Parathyroid adenoma (tissue), 2 donors: ENCODE results near the gene TMEM161A.
"Not testable (repeated sequence)": the region's sequence is repeated elsewhere in the genome, so short reads cannot be mapped to it uniquely, and the experiment has no call there.

Experiments used
- H2AFZ ChIP-seq: fragments of 300-600 bp; sonication (generic); one replicate; pipeline ENCODE4 v1.7.0; 2017; ENCODE audit warnings: antibody characterized with exemption, mild to moderate bottlenecking
- H3K27ac ChIP-seq: fragments of 300-600 bp; sonication (generic); one replicate; pipeline ENCODE4 v1.7.0; 2017
- H3K27me3 ChIP-seq: fragments of 300-600 bp; sonication (generic); one replicate; pipeline ENCODE4 v1.7.0; 2017; ENCODE audit warnings: low read length; ENCODE audit not compliant: control insufficient read depth, insufficient read depth
- H3K36me3 ChIP-seq: fragments of 300-600 bp; sonication (generic); one replicate; pipeline ENCODE4 v1.7.0; 2017; ENCODE audit warnings: low read length; ENCODE audit not compliant: control insufficient read depth, insufficient read depth
- H3K4me1 ChIP-seq: fragments of 300-600 bp; sonication (generic); one replicate; pipeline ENCODE4 v1.7.0; 2017; ENCODE audit warnings: control low read depth
- H3K4me2 ChIP-seq: fragments of 300-600 bp; sonication (generic); one replicate; pipeline ENCODE4 v1.7.0; 2017; ENCODE audit warnings: low read length
- H3K4me3 ChIP-seq: fragments of 300-600 bp; sonication (generic); one replicate; pipeline ENCODE4 v1.7.0; 2017; ENCODE audit warnings: low read depth, low read length
- H3K79me2 ChIP-seq: fragments of 300-600 bp; sonication (generic); one replicate; pipeline ENCODE4 v1.7.0; 2017; ENCODE audit warnings: control low read depth
- H3K9ac ChIP-seq: fragments of 300-600 bp; sonication (generic); one replicate; pipeline ENCODE4 v1.7.0; 2017; ENCODE audit warnings: mild to moderate bottlenecking
- H3K9me3 ChIP-seq: fragments of 300-600 bp; sonication (generic); one replicate; pipeline ENCODE4 v1.7.0; 2017; ENCODE audit warnings: low read length; ENCODE audit not compliant: control insufficient read depth
- TF ChIP-seq, protein P1 (sequence below): fragments of 300-600 bp; sonication (generic); IDR thresholded peaks from one replicate; pipeline ENCODE4 v1.7.0; 2017; ENCODE audit warnings: antibody characterized with exemption, mild to moderate bottlenecking
- donor health status: primary hyperparathyroidism.

The TMEM161A gene

DNA sequence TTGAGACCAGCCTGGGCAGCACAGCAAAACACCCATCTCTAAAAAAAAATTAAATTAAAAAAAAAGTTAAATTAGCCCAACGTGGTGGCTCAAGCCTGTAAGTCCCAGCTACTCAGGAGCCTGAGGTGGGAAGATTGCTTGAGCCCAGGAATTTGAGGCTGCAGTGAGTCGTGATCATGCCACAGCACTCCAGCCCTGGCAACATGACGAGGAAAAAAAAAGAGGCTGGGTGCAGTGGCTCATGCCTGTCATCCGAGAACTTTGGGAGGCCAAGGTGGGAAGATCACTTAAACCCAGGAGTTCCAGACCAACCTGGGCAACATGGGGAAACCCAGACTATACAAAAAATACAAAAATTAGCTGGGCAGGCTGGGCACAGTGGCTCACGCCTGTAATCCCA is 2.2 kb upstream of the TMEM161A start:
- Histone ChIP-seq H3K27me3 (no peaks in the 10 kb centered on the region), H3K4me2 (no peak overlapping the region), H3K4me1 (peaks cover 4% of the 10 kb centered on the region), H3K9ac (no peak overlapping the region), H3K4me3 (no peak overlapping the region), H3K27ac (no peak overlapping the region), H3K9me3 (no peaks in the 10 kb centered on the region), H3K79me2 (peaks cover 5% of the 10 kb centered on the region), H2AFZ (no peak overlapping the region), H3K36me3 (no peaks in the 10 kb centered on the region)
- TF ChIP-seq, protein P1, sequence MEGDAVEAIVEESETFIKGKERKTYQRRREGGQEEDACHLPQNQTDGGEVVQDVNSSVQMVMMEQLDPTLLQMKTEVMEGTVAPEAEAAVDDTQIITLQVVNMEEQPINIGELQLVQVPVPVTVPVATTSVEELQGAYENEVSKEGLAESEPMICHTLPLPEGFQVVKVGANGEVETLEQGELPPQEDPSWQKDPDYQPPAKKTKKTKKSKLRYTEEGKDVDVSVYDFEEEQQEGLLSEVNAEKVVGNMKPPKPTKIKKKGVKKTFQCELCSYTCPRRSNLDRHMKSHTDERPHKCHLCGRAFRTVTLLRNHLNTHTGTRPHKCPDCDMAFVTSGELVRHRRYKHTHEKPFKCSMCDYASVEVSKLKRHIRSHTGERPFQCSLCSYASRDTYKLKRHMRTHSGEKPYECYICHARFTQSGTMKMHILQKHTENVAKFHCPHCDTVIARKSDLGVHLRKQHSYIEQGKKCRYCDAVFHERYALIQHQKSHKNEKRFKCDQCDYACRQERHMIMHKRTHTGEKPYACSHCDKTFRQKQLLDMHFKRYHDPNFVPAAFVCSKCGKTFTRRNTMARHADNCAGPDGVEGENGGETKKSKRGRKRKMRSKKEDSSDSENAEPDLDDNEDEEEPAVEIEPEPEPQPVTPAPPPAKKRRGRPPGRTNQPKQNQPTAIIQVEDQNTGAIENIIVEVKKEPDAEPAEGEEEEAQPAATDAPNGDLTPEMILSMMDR = no peak

DNA sequence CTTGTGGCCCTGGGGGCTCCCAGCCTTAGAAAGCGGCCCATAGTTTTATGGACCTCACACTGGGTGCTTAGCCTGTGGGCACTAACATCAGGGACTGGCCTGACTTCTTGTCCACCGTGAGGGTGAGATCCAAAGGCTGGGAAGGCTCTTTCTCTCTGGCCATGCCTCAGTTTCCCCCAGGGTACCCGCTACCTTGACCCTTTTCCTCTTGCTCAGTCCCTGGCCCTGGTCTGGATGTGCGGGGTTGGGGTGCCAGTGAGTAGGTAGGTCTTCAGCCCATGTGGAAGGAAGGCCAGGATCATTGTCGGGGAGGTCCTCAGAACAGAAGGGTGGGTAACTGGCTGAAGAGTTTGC is 1.6 kb upstream of the TMEM161A start:
- no peaks in the 10 kb centered on the region for H3K36me3 ChIP-seq
- no peak overlapping the region for H3K4me3 ChIP-seq
- H3K4me1 ChIP-seq = peaks cover 4% of the 10 kb centered on the region

DNA sequence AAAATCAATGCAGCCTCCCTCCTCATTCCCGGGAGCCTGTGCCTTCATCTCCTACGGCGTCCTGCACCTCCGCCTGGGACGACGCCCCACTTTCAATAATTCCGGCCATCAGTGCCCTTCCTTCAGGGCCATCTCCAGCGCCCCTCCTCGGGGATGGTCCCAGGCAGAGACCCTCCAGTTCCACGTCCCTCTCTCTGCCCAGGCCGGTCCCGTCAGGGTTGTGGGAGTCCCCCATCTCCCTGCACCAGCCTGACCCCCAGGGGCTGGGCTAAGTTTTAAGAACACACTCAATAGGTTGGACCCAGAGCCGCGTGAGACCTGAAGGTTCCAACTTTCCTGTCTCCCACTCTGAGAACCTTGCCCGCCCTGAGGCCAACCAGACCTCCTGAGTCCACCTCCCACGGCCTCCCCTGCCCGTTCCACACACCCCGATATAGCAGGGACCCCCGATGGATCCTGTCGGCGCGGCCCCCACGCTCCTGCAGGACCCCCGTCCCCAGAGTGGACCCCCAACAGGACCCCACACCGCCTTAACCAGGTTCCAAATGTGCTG is 646 bp downstream of the TMEM161A start:
- Histone ChIP-seq H3K9ac (peak overlapping the region; percentile 32), H3K4me3 (peak overlapping the region; percentile 95), H3K79me2 (peaks cover 5% of the 10 kb centered on the region), H3K4me1 (peaks cover 4% of the 10 kb centered on the region), H3K9me3 (no peaks in the 10 kb centered on the region), H3K36me3 (no peaks in the 10 kb centered on the region), H2AFZ (peak overlapping the region; percentile 93), H3K4me2 (peak overlapping the region; percentile 87), H3K27ac (no peak overlapping the region), H3K27me3 (no peaks in the 10 kb centered on the region)
- TF ChIP-seq, protein P1 = no peak

More for the DNA sequence above, 1.6 kb upstream of the TMEM161A start:
- Histone ChIP-seq H3K27me3 (no peaks in the 10 kb centered on the region), H3K9me3 (no peaks in the 10 kb centered on the region), H3K27ac (no peak overlapping the region), H3K9ac (no peak overlapping the region), H3K4me2 (no peak overlapping the region), H2AFZ (peak overlapping the region; percentile 40), H3K79me2 (peaks cover 5% of the 10 kb centered on the region)
- TF ChIP-seq, protein P1 = no peak

DNA sequence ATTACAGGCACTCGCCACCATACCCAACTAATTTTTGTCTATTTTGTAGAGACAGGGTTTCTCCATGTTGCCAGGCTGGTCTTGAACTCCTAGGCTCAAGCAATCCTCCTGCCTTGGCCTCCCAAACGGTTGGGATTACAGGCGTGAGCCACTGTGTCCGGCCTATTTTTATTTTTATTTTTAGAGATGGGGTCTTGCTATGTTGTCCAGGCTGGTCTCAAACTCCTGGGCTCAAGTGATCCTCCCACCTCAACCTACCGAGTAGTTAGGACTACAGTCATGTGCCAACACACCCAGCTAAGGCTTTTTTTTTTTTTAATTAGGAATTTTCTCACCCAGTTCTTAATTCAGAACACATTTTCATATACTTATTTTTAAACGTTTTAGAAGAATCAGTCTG is 2.6 kb downstream of the TMEM161A start:
- H3K79me2 ChIP-seq, H3K9ac ChIP-seq, H3K4me2 ChIP-seq, H3K4me3 ChIP-seq, H3K36me3 ChIP-seq, H3K27me3 ChIP-seq, H3K9me3 ChIP-seq, H2AFZ ChIP-seq, H3K4me1 ChIP-seq, H3K27ac ChIP-seq: not testable (repeated sequence)

DNA sequence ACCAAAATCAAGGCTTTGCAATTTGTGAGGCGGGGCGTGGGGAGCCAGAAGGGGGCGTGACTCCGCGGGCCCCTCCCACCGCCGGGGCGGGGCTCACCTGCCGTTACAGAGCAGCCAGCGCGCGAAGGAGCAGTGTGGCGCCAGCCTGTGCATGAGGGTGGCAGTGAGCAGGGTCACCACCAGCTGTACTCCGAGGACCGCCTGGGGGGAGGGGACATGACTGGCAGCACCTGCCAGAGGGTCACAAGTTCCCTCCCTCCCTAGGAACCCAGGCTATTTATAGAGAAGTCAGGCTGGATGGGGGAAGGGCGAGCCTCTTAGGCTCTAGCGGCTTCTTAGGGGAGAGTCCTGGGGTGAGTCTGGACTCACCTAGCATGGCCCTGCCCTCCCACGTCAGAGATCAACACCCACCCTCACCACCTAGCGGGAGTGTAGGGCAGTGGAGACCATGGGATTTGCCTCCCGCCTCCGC is 3.6 kb downstream of the TMEM161A start:
- no peaks in the 10 kb centered on the region for H3K9me3 ChIP-seq

More for the DNA sequence above, 3.6 kb downstream of the TMEM161A start:
- H2AFZ ChIP-seq = no peak overlapping the region
- H3K27ac ChIP-seq = no peak overlapping the region
- no peak overlapping the region for H3K4me3 ChIP-seq
- TF ChIP-seq, protein P1 = no peak
- H3K27me3 ChIP-seq = no peaks in the 10 kb centered on the region
- H3K9ac ChIP-seq = no peak overlapping the region
- peaks cover 5% of the 10 kb centered on the region for H3K79me2 ChIP-seq
- peaks cover 4% of the 10 kb centered on the region for H3K4me1 ChIP-seq
- H3K36me3 ChIP-seq = no peaks in the 10 kb centered on the region
- H3K4me2 ChIP-seq = no peak overlapping the region
